ELR (cell line): ENCODE results near the gene PIGU.

Source experiments
- DNase-seq: peaks from one replicate; pipeline ENCODE4 v3.0.0-alpha.2; 2015; ENCODE audit warnings: low read depth

The PIGU gene

GRCh38 chr20:34578521-34578920 lies 98.4 kb downstream of the PIGU start:
- no peak for DNase-seq

GRCh38 chr20:34578025-34578424 lies 98.9 kb downstream of the PIGU start:
- no peak for DNase-seq

- DNase-seq, result no peak
These were observed 99.8 kb downstream of the PIGU start for GRCh38 chr20:34577061-34577460.

GRCh38 chr20:34575756-34576155 lies 101.1 kb downstream of the PIGU start:
- DNase-seq, result no peak

GRCh38 chr20:34575271-34575670 lies 101.6 kb downstream of the PIGU start:
- no peak for DNase-seq

- no peak for DNase-seq
These were observed 102.0 kb downstream of the PIGU start for GRCh38 chr20:34574861-34575260.

GRCh38 chr20:34574426-34574825 lies 102.5 kb downstream of the PIGU start:
- no peak for DNase-seq

- peak; percentile 20 for DNase-seq
These were observed 103.2 kb downstream of the PIGU start for GRCh38 chr20:34573541-34574300.

- DNase-seq, result no peak
These were observed 105.1 kb downstream of the PIGU start for GRCh38 chr20:34571753-34572152.

GRCh38 chr20:34570859-34571306 lies 106.0 kb downstream of the PIGU start:
- peak; percentile 83 for DNase-seq

- DNase-seq, result peak; percentile 80
These were observed 107.3 kb downstream of the PIGU start for GRCh38 chr20:34569598-34569997.

- DNase-seq, result no peak
These were observed 108.7 kb downstream of the PIGU start for GRCh38 chr20:34567892-34568865.

GRCh38 chr20:34566978-34567891 lies 109.7 kb downstream of the PIGU start:
- no peak for DNase-seq

GRCh38 chr20:34564833-34565232 lies 112.1 kb downstream of the PIGU start:
- DNase-seq, result no peak

- peak; percentile 64 for DNase-seq
These were observed 114.3 kb downstream of the PIGU start for GRCh38 chr20:34562641-34563040.

- no peak for DNase-seq
These were observed 115.2 kb downstream of the PIGU start for GRCh38 chr20:34561661-34562060.

GRCh38 chr20:34560614-34561013 lies 116.3 kb downstream of the PIGU start:
- no peak for DNase-seq

- no peak for DNase-seq
These were observed 116.8 kb downstream of the PIGU start for GRCh38 chr20:34560141-34560523.

GRCh38 chr20:34559311-34560140 lies 117.4 kb downstream of the PIGU start:
- DNase-seq, result no peak

GRCh38 chr20:34558320-34559218 lies 118.3 kb downstream of the PIGU start, which contains the start of gene MAP1LC3A:
Gene MAP1LC3A, plus strand, starts transcription at chr20:34558718. Its CDS starts 151 bp downstream, at chr20:34558869.
- peak; percentile 94 for DNase-seq
